PC-3 (cell line): Measurements from ENCODE around the gene CTNNA2. TPM values are rescaled to one million over a fixed set of nuclear protein-coding genes. Genes with fewer than 3 reads are reported as not detected.

Experiments
- ATAC-seq: fragments of 200-7000 bp; cut with Tn5 transposase; 2 replicates; pipeline ENCODE4 v1.9.1; 2020; ENCODE audit warnings: mild to moderate bottlenecking, moderate library complexity
- BruUV-seq: library from RNA; stranded (reverse); fragments of 400-500 nt; replicated peaks from 2 replicates; lab custom pipeline; 2021; lab: Mats Ljungman, UMichigan
- CTCF ChIA-PET: fragments of 300-600 bp; sonication (Branson Sonifier 250); formaldehyde crosslinking; loops from one replicate; lab custom pipeline; 2022; ENCODE audit warnings: antibody characterized with exemption; lab: Charles Lee
- POLR2A ChIA-PET: fragments of 300-600 bp; sonication (Branson Sonifier 250); formaldehyde crosslinking; loops from one replicate; lab custom pipeline; 2022; ENCODE audit warnings: antibody characterized with exemption; ENCODE audit not compliant: unreplicated experiment; lab: Charles Lee
- DNase-seq: peaks from one replicate; pipeline ENCODE4 v3.0.0-alpha.2; 2015
- H2AFZ ChIP-seq: fragments of 300-600 bp; sonication (generic); 2 replicates; pipeline ENCODE4 v1.6.0; 2016; ENCODE audit warnings: antibody characterized with exemption, low read length
- H3F3A ChIP-seq: fragments of 300-600 bp; sonication (generic); one replicate; pipeline ENCODE4 v1.6.0; 2017; ENCODE audit warnings: antibody characterized with exemption, low read length, control low read depth, mild to moderate bottlenecking; ENCODE audit not compliant: unreplicated experiment
- H3K27ac ChIP-seq: fragments of 300-600 bp; sonication (generic); 2 replicates; pipeline ENCODE4 v1.5.1; 2016; ENCODE audit warnings: mild to moderate bottlenecking, low read length
- H3K27me3 ChIP-seq: fragments of 300-600 bp; sonication (generic); 2 replicates; pipeline ENCODE4 v1.6.1; 2016; ENCODE audit warnings: low read length, mixed read lengths
- H3K36me3 ChIP-seq: fragments of 300-600 bp; sonication (generic); 2 replicates; pipeline ENCODE4 v1.6.1; 2016; ENCODE audit warnings: low read depth, mixed run types, low read length, mixed read lengths
- H3K4me1 ChIP-seq: fragments of 300-600 bp; sonication (generic); 2 replicates; pipeline ENCODE4 v1.5.1; 2016; ENCODE audit warnings: low read length; ENCODE audit not compliant: insufficient read depth
- H3K4me2 ChIP-seq: fragments of 300-600 bp; sonication (generic); 2 replicates; pipeline ENCODE4 v1.6.0; 2016; ENCODE audit warnings: low read length
- H3K4me3 ChIP-seq: fragments of 300-600 bp; sonication (generic); 2 replicates; pipeline ENCODE4 v1.5.1; 2016; ENCODE audit warnings: mild to moderate bottlenecking, low read length, mixed read lengths
- H3K79me2 ChIP-seq: fragments of 300-600 bp; sonication (generic); 2 replicates; pipeline ENCODE4 v1.6.1; 2017; ENCODE audit warnings: low read length, mixed read lengths
- H3K9ac ChIP-seq: fragments of 300-600 bp; sonication (generic); 2 replicates; pipeline ENCODE4 v1.6.0; 2016; ENCODE audit warnings: mild to moderate bottlenecking, low read length
- H3K9me2 ChIP-seq: fragments of 300-600 bp; sonication (generic); replicated peaks from 2 replicates; pipeline ENCODE4 v1.6.1; 2016; ENCODE audit warnings: mixed run types, low read length, mixed read lengths
- H3K9me3 ChIP-seq: fragments of 300-600 bp; sonication (generic); 2 replicates; pipeline ENCODE4 v1.6.1; 2016; ENCODE audit warnings: low read length, mixed read lengths
- H4K20me1 ChIP-seq: fragments of 300-600 bp; sonication (generic); 2 replicates; pipeline ENCODE4 v1.6.1; 2016; ENCODE audit warnings: low read length, mixed read lengths
- EZH2 ChIP-seq: fragments of 300-600 bp; sonication (generic); IDR thresholded peaks from one replicate; pipeline ENCODE4 v1.6.1; 2017; ENCODE audit warnings: antibody characterized with exemption, mild to moderate bottlenecking, low read length; ENCODE audit not compliant: unreplicated experiment
- EZH2phosphoT487 ChIP-seq: fragments of 300-600 bp; sonication (generic); IDR thresholded peaks from 2 replicates; pipeline ENCODE4 v1.6.1; 2018; ENCODE audit warnings: mild to moderate bottlenecking, antibody characterized with exemption, low read length, borderline replicate concordance
- intact Hi-C: fragments of 100-400 bp; cut with micrococcal nuclease; formaldehyde crosslinking; loops from 2 replicates; pipeline ENCODE4 v1.9.0; 2023
- total RNA-seq: library from RNA; depleted of rRNA; stranded (reverse); fragments of >200 nt; gene quantifications from 2 replicates; pipeline ENCODE4 v1.2.3, GENCODE V29; 2014
- TF ChIP-seq, protein P1 (sequence below): fragments of 300-600 bp; sonication (generic); conservative IDR thresholded peaks from 2 replicates; pipeline ENCODE4 v1.5.1; 2017; ENCODE audit warnings: antibody characterized with exemption, low read depth, mild to moderate bottlenecking, low read length

The CTNNA2 gene
- total RNA-seq, 1 experiment from 2014 or later: not detected

DNA sequence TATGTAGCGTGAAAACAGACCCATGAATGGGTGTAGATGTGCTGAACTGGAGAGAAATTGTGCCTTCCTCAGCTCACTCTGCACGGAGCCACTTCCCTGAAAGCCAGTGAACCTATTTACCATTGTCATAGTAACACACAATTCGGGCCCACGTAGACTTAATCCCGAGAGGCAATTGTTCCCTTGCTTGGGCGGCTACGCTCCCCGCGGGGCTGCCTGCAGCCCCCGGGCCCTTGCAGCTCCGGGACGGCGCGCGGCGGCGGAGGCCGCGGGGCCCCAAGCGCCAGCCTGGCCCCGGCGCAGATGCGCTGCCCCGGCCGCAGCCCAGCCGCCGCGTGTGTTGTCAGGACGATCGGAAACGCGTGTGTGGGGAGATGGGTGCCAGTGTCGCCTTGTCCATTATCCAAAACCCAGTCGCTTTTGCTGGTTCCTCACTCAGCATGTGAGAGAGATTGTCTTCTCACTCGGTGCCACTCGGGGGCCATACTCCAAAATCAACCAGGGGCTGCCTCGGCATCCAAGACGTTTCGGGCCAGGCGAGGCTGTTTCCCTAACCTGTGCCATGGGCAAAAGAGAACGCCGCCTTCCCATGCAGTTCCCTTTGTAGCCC, 809.6 kb downstream of the CTNNA2 start:
- Histone ChIP-seq H3K4me3 (no peak overlapping the region), H3K27ac (no peak overlapping the region), H3K9me3 (no peaks in the 10 kb centered on the region), H2AFZ (no peak overlapping the region), H3K9me2 (no peaks in the 10 kb centered on the region), H3K79me2 (no peaks in the 10 kb centered on the region), H3K9ac (no peak overlapping the region), H3K27me3 (peaks cover 23% of the 10 kb centered on the region; the same call in 1 of the 2 replicates), H3F3A (no peaks in the 10 kb centered on the region), H3K36me3 (no peaks in the 10 kb centered on the region), H4K20me1 (no peaks in the 10 kb centered on the region), H3K4me2 (no peak overlapping the region), H3K4me1 (no peaks in the 10 kb centered on the region)
- CTCF ChIA-PET: no interaction called here
- ATAC-seq (no peak), DNase-seq (no peak)
- intact Hi-C loops: no loop called here
- BruUV-seq: no TSS peak
- POLR2A ChIA-PET: no interaction called here
- TF ChIP-seq, protein P1, sequence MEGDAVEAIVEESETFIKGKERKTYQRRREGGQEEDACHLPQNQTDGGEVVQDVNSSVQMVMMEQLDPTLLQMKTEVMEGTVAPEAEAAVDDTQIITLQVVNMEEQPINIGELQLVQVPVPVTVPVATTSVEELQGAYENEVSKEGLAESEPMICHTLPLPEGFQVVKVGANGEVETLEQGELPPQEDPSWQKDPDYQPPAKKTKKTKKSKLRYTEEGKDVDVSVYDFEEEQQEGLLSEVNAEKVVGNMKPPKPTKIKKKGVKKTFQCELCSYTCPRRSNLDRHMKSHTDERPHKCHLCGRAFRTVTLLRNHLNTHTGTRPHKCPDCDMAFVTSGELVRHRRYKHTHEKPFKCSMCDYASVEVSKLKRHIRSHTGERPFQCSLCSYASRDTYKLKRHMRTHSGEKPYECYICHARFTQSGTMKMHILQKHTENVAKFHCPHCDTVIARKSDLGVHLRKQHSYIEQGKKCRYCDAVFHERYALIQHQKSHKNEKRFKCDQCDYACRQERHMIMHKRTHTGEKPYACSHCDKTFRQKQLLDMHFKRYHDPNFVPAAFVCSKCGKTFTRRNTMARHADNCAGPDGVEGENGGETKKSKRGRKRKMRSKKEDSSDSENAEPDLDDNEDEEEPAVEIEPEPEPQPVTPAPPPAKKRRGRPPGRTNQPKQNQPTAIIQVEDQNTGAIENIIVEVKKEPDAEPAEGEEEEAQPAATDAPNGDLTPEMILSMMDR: no peak
- TF ChIP-seq EZH2phosphoT487 (no peak), EZH2 (no peak)

DNA sequence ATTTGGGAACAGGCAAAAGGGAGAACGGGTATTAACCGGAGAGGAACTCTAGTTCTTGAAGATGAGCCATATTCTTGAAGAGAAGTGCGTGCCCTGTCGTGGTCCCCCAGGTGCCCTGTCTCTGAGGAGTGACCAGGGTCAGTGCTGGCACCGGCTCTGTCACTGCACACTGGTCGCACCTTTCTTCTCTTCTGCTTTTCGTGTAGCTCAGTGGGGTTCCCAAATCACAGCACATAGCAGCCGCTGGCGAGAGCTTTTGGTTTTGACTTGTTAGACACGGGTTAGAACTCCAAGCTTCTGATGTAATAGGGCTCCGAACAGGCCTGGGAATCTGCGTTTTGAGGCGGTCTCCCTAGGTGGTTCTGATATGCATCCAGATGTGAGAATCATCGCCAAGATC, 810.1 kb downstream of the CTNNA2 start:
- intact Hi-C loops: no loop called here
- no peak for ATAC-seq
- POLR2A ChIA-PET: no interaction called here

DNA sequence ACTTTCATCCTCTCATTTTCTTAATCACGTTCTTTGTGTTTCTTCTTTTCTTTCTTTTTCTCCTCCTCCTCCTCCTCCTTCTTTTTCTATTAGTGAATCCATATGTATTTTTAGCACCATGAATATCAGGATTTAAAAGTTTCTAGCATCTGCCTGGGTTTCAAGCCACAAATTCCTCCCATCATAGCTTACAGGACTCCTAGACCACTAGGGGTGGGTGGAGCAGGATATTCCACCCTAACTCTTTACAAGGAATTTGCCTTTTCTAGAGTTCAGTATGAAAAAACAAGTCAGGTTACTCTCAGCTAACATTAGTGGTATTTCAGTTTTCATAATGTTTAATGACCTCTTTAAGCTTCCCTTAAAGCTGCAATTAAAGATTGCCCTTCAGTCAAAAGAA, 810.8 kb downstream of the CTNNA2 start:
- intact Hi-C loops: no loop called here
- Histone ChIP-seq H3K4me2 (no peak overlapping the region), H3K9ac (no peak overlapping the region), H3K79me2 (no peaks in the 10 kb centered on the region), H3K4me1 (no peaks in the 10 kb centered on the region), H3K9me2 (no peaks in the 10 kb centered on the region), H3K9me3 (no peaks in the 10 kb centered on the region), H4K20me1 (no peaks in the 10 kb centered on the region), H3K27me3 (peaks cover 23% of the 10 kb centered on the region; the same call in 1 of the 2 replicates), H3K4me3 (no peak overlapping the region), H3K27ac (no peak overlapping the region), H3K36me3 (no peaks in the 10 kb centered on the region), H3F3A (no peaks in the 10 kb centered on the region), H2AFZ (no peak overlapping the region)
- DNase-seq (no peak), ATAC-seq (no peak)
- no TSS peak for BruUV-seq
- CTCF ChIA-PET: no interaction called here
- POLR2A ChIA-PET: no interaction called here
- TF ChIP-seq, protein P1: no peak
- TF ChIP-seq EZH2phosphoT487 (no peak), EZH2 (no peak)

More for the DNA sequence above, 810.1 kb downstream of the CTNNA2 start:
- BruUV-seq: no TSS peak
- DNase-seq: no peak
- H4K20me1 ChIP-seq: no peaks in the 10 kb centered on the region
- H3K36me3 ChIP-seq: no peaks in the 10 kb centered on the region
- no peak overlapping the region for H3K4me2 ChIP-seq
- H3K4me3 ChIP-seq: no peak overlapping the region
- no peak overlapping the region for H2AFZ ChIP-seq
- CTCF ChIA-PET: no interaction called here
- TF ChIP-seq EZH2phosphoT487 (no peak), EZH2 (no peak)
- TF ChIP-seq, protein P1: no peak
- H3K27me3 ChIP-seq: peaks cover 23% of the 10 kb centered on the region; the same call in 1 of the 2 replicates
- H3K9ac ChIP-seq: no peak overlapping the region
- H3K27ac ChIP-seq: no peak overlapping the region
- no peaks in the 10 kb centered on the region for H3K4me1 ChIP-seq
- H3K9me3 ChIP-seq: no peaks in the 10 kb centered on the region
- no peaks in the 10 kb centered on the region for H3K9me2 ChIP-seq
- no peaks in the 10 kb centered on the region for H3F3A ChIP-seq
- no peaks in the 10 kb centered on the region for H3K79me2 ChIP-seq
